Measurements from ENCODE around the gene KRT9.
"Not testable (repeated sequence)": the region's sequence is repeated elsewhere in the genome, so short reads cannot be mapped to it uniquely, and the experiment has no call there.

KRT9 gene

GRCh38 chr17:41606930-41607329 lies 35.1 kb upstream of the KRT9 start:
- in situ Hi-C loops (cut with MboI; ENCODE audit: low sequenced_read_pairs) = not testable (repeated sequence)

- in situ Hi-C loops (cut with MboI; ENCODE audit: low sequenced_read_pairs) = no loop called here
These were observed 30.7 kb upstream of the KRT9 start for GRCh38 chr17:41602524-41602923.

GRCh38 chr17:41600318-41600717 lies 28.5 kb upstream of the KRT9 start:
- in situ Hi-C loops (cut with MboI; ENCODE audit: low sequenced_read_pairs) = no loop called here

GRCh38 chr17:41599680-41600079 lies 27.8 kb upstream of the KRT9 start:
- in situ Hi-C loops (cut with MboI; ENCODE audit: low sequenced_read_pairs) = no loop called here

GRCh38 chr17:41595585-41595984 lies 23.7 kb upstream of the KRT9 start:
- in situ Hi-C loops (cut with MboI; ENCODE audit: low sequenced_read_pairs) = no loop called here

GRCh38 chr17:41594363-41594915 lies 22.6 kb upstream of the KRT9 start:
- in situ Hi-C loops (cut with MboI; ENCODE audit: low sequenced_read_pairs) = no loop called here

GRCh38 chr17:41593306-41593981 lies 21.6 kb upstream of the KRT9 start:
- in situ Hi-C loops (cut with MboI; ENCODE audit: low sequenced_read_pairs) = no loop called here

GRCh38 chr17:41592601-41593305 lies 20.9 kb upstream of the KRT9 start:
- in situ Hi-C loops (cut with MboI; ENCODE audit: low sequenced_read_pairs) = no loop called here

GRCh38 chr17:41589301-41589700 lies 17.4 kb upstream of the KRT9 start:
- in situ Hi-C loops (cut with MboI; ENCODE audit: low sequenced_read_pairs) = no loop called here

- in situ Hi-C loops (cut with MboI; ENCODE audit: low sequenced_read_pairs) = no loop called here
These were observed 16.4 kb upstream of the KRT9 start for GRCh38 chr17:41588126-41588810.

- in situ Hi-C loops (cut with MboI; ENCODE audit: low sequenced_read_pairs) = no loop called here
These were observed 15.1 kb upstream of the KRT9 start, which contains the start of gene KRT14 for GRCh38 chr17:41586863-41587495. Gene KRT14 (minus strand): TSS chr17:41586895. CDS start chr17:41586834, 61 bp downstream.

- in situ Hi-C loops (cut with MboI; ENCODE audit: low sequenced_read_pairs) = no loop called here
These were observed 13.6 kb upstream of the KRT9 start for GRCh38 chr17:41585301-41586056.

- in situ Hi-C loops (cut with MboI; ENCODE audit: low sequenced_read_pairs) = not testable (repeated sequence)
These were observed 12.6 kb upstream of the KRT9 start for GRCh38 chr17:41584331-41584927.

GRCh38 chr17:41583137-41584127 lies 11.6 kb upstream of the KRT9 start:
- in situ Hi-C loops (cut with MboI; ENCODE audit: low sequenced_read_pairs) = no loop called here

GRCh38 chr17:41582061-41582968 lies 10.5 kb upstream of the KRT9 start:
- in situ Hi-C loops (cut with MboI; ENCODE audit: low sequenced_read_pairs) = not testable (repeated sequence)

GRCh38 chr17:41581366-41582060 lies 9.7 kb upstream of the KRT9 start:
- in situ Hi-C loops (cut with MboI; ENCODE audit: low sequenced_read_pairs) = no loop called here

- in situ Hi-C loops (cut with MboI; ENCODE audit: low sequenced_read_pairs) = no loop called here
These were observed 9.0 kb upstream of the KRT9 start for GRCh38 chr17:41580687-41581365.
